ENCODE data around the gene FBXL19.

DNA sequence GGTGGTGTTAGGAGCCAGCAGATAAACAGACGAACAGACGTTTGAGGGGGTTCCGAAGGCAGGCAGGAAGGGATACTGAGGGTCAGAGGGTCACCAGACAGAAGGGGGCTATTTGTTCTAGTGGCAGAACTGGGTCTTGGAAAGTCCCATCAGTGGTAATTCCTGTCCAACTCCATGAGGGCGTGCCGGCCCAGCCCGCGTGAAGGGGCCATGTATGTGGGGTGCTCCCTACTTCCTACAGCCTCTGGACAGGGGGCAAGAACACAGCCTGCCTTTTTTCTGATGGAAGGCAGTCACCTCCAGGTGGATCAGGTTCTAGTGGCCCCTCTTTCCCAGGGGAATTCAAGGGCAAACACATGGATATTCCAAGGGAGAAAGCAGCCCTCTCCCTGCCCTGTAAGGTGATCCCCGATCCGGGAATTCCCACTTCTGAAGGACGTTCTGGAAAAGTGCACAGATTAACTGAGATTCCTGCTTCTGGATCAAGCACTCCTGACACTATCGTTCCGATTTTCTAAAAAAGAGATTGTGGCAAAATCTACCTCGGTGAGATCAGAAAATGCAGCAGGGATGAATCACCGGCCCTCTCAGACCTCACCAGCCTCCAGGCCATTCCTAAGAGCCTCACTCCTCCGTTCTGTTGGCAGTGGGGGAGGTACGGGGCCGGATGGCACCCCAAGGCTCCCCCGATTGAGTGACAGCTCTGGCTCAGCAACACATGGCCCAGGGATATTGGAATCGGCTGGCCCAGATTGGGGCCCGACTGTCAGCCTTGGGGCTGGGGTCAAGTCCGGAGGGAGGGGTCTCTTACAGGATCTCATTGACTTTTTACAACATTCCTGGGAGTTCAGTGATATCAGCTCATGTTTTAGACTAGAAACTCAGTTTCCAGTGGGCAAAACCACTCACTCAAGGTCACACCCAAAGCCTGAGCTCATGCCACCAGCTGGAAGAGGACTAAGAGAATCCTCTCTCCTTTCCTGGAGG is 74.6 kb downstream of the FBXL19 start:
- TF ChIP-seq, protein P1, sequence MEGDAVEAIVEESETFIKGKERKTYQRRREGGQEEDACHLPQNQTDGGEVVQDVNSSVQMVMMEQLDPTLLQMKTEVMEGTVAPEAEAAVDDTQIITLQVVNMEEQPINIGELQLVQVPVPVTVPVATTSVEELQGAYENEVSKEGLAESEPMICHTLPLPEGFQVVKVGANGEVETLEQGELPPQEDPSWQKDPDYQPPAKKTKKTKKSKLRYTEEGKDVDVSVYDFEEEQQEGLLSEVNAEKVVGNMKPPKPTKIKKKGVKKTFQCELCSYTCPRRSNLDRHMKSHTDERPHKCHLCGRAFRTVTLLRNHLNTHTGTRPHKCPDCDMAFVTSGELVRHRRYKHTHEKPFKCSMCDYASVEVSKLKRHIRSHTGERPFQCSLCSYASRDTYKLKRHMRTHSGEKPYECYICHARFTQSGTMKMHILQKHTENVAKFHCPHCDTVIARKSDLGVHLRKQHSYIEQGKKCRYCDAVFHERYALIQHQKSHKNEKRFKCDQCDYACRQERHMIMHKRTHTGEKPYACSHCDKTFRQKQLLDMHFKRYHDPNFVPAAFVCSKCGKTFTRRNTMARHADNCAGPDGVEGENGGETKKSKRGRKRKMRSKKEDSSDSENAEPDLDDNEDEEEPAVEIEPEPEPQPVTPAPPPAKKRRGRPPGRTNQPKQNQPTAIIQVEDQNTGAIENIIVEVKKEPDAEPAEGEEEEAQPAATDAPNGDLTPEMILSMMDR (IDR thresholded peaks at IDR 0.05; ENCODE audit: low read depth, low read length, poor library complexity, severe bottlenecking): no peak
- no peak for TF ChIP-seq EZH2phosphoT487 (IDR thresholded peaks at IDR 0.05; ENCODE audit: borderline replicate concordance, low read length)

Data from DOHH2 (cell line).